ENCODE results near the gene CLEC4F. TPM values are rescaled to one million over a fixed set of nuclear protein-coding genes. Genes with fewer than 3 reads are reported as not detected.

Gene CLEC4F
- total and polyA plus RNA-seq, 2 of the 13 experiments (the other 11 are each of a cell fraction or from before 2014, with no cell fraction given): 0.12 to 0.13 TPM

DNA sequence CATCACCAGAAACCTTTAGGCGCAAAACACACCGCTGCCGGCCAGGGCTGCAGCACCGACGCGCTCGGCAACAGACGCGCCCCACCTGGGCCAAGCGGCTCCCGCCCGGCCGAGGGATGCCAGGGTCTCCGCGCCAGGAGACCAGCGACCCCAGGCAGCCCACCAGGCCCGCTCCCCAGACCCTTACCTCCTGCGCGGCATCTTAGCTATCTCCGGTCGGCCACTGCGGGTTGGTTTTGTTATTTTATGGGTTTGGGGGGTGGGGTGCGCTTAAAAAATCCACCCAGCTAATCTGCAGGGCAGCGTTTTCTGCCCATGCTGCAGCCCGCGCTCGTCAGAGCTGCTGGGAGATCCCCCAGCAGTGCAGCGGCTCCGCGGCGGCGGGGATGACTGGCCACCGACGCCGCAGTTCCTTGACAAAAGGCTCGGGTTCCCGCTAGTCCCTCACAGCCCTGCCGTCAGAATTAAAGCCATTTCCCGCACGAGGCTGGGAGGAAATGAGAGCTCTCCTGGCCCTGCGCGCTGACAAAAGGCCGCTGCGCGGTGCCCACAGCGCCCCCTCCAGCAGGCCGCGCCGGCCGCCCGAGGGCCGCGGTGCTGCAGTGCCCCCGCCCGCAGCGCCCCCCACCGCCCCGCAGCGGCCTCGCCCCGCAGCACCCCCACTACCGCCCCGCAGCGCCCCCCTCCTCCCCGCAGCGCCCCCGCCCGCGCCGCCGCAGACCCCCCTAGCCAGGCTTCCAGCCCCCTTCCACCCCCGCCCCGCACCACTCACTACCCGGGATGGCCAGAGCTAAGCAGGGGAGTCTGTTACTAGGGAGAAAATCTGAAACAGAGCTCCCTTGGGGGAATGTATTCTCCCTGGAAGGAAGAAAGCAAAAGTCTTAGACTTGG, 52.5 kb downstream of the CLEC4F start, which contains the start of gene ADD2:
TSS of gene ADD2 (minus strand) at position 502 of the 891 bp plus-strand sequence. CDS start 61,792 bp downstream, outside the sequence.
- H2AFZ ChIP-seq (ENCODE audit: low read length): no peak within 1 kb of the TSS
- no peaks in the 10 kb centered on the region for H3K4me1 ChIP-seq (ENCODE audit: insufficient read depth, low read length)
- peaks cover 2 to 66% of the 10 kb centered on the region in 2 experiments for H3K27me3 ChIP-seq (ENCODE audit: control insufficient read depth in 1 of 2, insufficient read depth in 2 of 2, low read length in 2 of 2)
- in situ Hi-C loops (cut with HindIII; ENCODE audit: extremely low pct_ligation_motif_present, low pct_unique_long_range_greater_than_20kb) (no loop called here), intact Hi-C loops (cut with micrococcal nuclease; ENCODE audit: unreplicated experiment) (no loop called here)
- CTCF ChIA-PET (ENCODE audit: low intra/inter-chr PET ratio, low total read pairs): no interaction called here
- no peak for DNase-seq (ENCODE audit: low spot score)
- H3K9ac ChIP-seq (ENCODE audit: insufficient read depth, low read depth, low read length): no peak within 1 kb of the TSS
- ATAC-seq: peak; percentile 86
- no peaks in the 10 kb centered on the region for H3K9me3 ChIP-seq (ENCODE audit: low read length)
- H3K79me2 ChIP-seq (ENCODE audit: insufficient read depth, low read length): no peaks in the 10 kb centered on the region
- no TSS peak for BruUV-seq (replicated peaks)
- H3K4me2 ChIP-seq (ENCODE audit: low read depth, low read length): peak within 1 kb of the TSS; percentile 68
- no peaks in the 10 kb centered on the region for H3K36me3 ChIP-seq (replicated peaks in 1 of 2; ENCODE audit: control insufficient read depth in 1 of 2, insufficient read depth in 2 of 2, low read length in 2 of 2)
- FAIRE-seq: no peak
- peak within 1 kb of the TSS; percentile 8 to 53 (median 29); a peak in 2 of 6 replicates for H3K4me3 ChIP-seq (replicated peaks in 1 of 3; ENCODE audit: insufficient read depth in 1 of 3, low read depth in 2 of 3, low read length in 3 of 3)
- WGBS (ENCODE audit: low lambda C conversion rate): 44% methylated on average over 57 of the region's 74 CpGs
- POLR2A ChIA-PET: no interaction called here
- no peaks in the 10 kb centered on the region for H4K20me1 ChIP-seq (ENCODE audit: insufficient read depth, low read length)
- no peak within 1 kb of the TSS for H3K27ac ChIP-seq (ENCODE audit: extremely low read length, insufficient read depth, low read length)
- TF ChIP-seq CENPT (CRISPR knock-in tag; IDR thresholded peaks at IDR 0.05; ENCODE audit: low read depth) (no peak), HMG20A (CRISPR knock-in tag; IDR thresholded peaks at IDR 0.05; ENCODE audit: borderline replicate concordance) (no peak), GATAD2A (CRISPR knock-in tag; IDR thresholded peaks at IDR 0.05) (no peak), SNAPC2 (CRISPR knock-in tag; IDR thresholded peaks at IDR 0.05) (no peak), PCBP2 (optimal IDR thresholded peaks at IDR 0.05; ENCODE audit: low read depth, low read length, poor library complexity, severe bottlenecking) (no peak), ATF1 (CRISPR knock-in tag; IDR thresholded peaks at IDR 0.05) (no peak), KDM5A (IDR thresholded peaks at IDR 0.05; ENCODE audit: borderline replicate concordance, low read length) (no peak), YEATS4 (CRISPR knock-in tag; IDR thresholded peaks at IDR 0.05; ENCODE audit: borderline replicate concordance) (no peak), SRSF1 (optimal IDR thresholded peaks at IDR 0.05; ENCODE audit: low read depth, low read length) (no peak), WIZ (CRISPR knock-in tag; IDR thresholded peaks at IDR 0.05) (no peak), ZFP1 (CRISPR knock-in tag; IDR thresholded peaks at IDR 0.05) (no peak)
- TF ChIP-seq, protein P1, sequence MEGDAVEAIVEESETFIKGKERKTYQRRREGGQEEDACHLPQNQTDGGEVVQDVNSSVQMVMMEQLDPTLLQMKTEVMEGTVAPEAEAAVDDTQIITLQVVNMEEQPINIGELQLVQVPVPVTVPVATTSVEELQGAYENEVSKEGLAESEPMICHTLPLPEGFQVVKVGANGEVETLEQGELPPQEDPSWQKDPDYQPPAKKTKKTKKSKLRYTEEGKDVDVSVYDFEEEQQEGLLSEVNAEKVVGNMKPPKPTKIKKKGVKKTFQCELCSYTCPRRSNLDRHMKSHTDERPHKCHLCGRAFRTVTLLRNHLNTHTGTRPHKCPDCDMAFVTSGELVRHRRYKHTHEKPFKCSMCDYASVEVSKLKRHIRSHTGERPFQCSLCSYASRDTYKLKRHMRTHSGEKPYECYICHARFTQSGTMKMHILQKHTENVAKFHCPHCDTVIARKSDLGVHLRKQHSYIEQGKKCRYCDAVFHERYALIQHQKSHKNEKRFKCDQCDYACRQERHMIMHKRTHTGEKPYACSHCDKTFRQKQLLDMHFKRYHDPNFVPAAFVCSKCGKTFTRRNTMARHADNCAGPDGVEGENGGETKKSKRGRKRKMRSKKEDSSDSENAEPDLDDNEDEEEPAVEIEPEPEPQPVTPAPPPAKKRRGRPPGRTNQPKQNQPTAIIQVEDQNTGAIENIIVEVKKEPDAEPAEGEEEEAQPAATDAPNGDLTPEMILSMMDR (CRISPR knock-in tag; IDR thresholded peaks at IDR 0.05): peak; percentile 44; the same call in 1 of the 2 replicates
- TF ChIP-seq, protein P2, sequence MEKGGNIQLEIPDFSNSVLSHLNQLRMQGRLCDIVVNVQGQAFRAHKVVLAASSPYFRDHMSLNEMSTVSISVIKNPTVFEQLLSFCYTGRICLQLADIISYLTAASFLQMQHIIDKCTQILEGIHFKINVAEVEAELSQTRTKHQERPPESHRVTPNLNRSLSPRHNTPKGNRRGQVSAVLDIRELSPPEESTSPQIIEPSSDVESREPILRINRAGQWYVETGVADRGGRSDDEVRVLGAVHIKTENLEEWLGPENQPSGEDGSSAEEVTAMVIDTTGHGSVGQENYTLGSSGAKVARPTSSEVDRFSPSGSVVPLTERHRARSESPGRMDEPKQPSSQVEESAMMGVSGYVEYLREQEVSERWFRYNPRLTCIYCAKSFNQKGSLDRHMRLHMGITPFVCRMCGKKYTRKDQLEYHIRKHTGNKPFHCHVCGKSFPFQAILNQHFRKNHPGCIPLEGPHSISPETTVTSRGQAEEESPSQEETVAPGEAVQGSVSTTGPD (CRISPR knock-in tag; IDR thresholded peaks at IDR 0.05): no peak
- TF ChIP-seq, protein P3, sequence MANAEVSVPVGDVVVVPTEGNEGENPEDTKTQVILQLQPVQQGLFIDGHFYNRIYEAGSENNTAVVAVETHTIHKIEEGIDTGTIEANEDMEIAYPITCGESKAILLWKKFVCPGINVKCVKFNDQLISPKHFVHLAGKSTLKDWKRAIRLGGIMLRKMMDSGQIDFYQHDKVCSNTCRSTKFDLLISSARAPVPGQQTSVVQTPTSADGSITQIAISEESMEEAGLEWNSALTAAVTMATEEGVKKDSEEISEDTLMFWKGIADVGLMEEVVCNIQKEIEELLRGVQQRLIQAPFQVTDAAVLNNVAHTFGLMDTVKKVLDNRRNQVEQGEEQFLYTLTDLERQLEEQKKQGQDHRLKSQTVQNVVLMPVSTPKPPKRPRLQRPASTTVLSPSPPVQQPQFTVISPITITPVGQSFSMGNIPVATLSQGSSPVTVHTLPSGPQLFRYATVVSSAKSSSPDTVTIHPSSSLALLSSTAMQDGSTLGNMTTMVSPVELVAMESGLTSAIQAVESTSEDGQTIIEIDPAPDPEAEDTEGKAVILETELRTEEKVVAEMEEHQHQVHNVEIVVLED (CRISPR knock-in tag; IDR thresholded peaks at IDR 0.05; ENCODE audit: borderline replicate concordance): no peak
- TF ChIP-seq, protein P4, sequence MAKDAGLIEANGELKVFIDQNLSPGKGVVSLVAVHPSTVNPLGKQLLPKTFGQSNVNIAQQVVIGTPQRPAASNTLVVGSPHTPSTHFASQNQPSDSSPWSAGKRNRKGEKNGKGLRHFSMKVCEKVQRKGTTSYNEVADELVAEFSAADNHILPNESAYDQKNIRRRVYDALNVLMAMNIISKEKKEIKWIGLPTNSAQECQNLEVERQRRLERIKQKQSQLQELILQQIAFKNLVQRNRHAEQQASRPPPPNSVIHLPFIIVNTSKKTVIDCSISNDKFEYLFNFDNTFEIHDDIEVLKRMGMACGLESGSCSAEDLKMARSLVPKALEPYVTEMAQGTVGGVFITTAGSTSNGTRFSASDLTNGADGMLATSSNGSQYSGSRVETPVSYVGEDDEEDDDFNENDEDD (CRISPR knock-in tag; IDR thresholded peaks at IDR 0.05; ENCODE audit: borderline replicate concordance): no peak

Data from HepG2 (cell line).